ENCODE results near the gene KLHL26.
A peak's percentile ranks its signal among the peaks of the same experiment; 100 is the strongest.

The KLHL26 gene

DNA sequence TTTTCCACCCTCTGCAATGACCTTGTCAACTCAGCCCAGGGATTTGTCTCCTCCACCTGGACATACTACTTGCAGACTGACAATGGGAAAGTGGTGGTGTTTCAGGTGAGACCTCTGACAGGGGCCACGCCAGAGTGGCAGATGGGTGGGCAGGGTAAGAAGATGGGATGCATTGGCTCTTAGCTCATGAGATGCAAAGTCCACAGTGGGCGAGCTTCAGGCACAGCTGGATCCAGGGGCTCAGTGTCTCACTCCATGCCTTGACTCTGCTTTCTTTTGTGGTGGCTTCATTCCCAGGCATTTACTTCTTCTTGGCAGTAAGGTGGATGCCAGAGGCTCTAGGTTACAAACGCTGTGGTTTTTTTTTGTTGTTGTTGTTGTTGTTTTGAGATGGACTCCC is 20.8 kb upstream of the KLHL26 start:
- no peak for DNase-seq

DNA sequence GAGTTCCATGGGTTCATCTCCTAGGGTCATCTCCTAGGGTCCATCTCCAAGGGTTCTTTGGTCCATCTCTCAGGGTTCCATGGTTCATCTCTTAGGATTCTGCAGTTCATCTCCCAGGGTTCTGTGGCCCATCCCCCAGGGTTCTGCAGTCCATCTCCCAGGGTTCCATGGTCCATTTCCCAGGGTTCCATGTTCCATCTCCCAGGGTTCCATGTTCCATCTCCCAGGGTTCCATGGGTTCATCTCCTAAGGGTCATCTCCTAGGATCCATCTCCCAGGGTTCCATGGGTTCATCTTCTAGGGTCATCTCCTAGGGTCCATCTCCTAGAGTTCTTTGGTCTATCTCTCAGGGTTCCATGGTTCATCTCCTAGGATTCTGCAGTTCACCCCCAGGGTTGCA is 19.3 kb upstream of the KLHL26 start:
- DNase-seq, result no peak

DNA sequence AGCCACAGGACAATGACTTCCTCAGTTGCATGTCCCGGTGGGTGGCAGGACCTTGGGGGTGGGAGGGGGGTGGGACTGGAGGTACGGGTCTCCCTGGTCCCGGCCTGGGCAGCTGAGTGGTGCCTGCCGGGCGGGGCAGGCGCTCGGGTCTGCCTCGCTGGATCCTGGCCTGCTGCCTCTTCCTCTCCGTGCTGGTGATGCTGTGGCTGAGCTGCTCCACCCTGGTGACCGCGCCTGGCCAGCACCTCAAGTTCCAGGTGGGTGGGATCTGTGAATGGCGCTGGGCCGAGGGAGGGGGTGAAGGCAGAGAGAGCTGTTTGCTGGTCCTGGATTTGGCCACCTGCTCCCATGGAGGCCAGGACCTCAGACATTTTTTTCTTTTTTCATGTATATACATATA is 18.6 kb upstream of the KLHL26 start:
- no peak for DNase-seq

DNA sequence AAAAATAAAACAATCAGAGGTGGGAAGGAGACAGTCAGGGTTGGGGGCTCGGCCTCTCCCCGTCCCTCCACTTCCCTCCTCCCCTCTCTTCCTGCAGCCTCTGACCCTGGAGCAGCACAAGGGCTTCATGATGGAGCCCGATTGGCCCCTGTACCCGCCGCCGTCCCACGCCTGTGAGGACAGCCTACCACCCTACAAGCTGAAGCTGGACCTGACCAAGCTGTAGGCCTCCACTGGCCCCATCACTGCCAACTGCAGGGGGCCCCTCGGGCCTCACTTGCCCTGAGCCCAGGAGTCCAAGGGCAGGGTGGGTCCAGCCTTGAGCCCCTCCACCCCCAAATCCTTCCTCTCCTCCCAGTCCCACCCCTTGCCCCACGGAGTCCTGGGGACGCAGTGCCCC is 16.5 kb upstream of the KLHL26 start:
- no peak for DNase-seq

DNA sequence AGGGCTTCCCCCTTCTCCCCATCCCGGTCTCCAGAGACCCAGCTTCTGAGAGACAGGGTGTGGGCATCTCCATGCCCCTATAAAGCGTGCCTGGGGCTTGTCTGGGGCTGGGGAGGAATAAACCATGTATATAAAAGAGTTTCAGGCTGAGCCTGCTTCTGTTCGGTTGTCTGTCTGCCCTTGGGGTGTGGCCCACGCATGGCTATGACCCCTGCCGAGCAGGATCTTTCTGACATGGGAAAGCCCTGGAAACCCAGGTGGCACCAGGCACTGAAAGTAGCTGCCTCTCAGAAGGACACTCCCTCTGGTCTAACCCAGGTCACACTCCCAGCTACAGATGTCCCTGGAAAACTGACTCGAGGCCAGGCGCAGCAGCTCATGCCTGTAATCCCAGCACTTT is 15.9 kb upstream of the KLHL26 start:
- DNase-seq, result no peak

DNA sequence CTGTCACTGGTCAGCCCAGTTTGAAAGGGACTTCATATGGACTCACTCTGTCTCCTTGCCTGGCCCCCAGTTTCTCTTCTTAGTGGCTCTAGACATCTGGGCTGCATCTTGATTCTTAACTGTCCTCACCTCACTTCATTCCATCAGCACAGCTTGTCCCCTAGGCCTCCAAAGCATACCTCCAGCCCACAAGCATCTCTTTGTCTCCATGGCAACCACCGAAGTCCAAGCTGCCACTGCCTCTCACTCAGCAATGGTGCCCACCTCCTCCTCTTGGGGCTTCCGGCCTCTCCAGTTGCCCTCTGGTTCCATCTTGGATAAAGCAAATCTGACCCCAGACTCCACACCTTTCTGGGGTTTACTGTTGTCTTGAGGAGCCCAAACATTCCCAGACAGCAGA is 9.9 kb upstream of the KLHL26 start:
- peak in 1 of 2 experiments; percentile 77 for DNase-seq

DNA sequence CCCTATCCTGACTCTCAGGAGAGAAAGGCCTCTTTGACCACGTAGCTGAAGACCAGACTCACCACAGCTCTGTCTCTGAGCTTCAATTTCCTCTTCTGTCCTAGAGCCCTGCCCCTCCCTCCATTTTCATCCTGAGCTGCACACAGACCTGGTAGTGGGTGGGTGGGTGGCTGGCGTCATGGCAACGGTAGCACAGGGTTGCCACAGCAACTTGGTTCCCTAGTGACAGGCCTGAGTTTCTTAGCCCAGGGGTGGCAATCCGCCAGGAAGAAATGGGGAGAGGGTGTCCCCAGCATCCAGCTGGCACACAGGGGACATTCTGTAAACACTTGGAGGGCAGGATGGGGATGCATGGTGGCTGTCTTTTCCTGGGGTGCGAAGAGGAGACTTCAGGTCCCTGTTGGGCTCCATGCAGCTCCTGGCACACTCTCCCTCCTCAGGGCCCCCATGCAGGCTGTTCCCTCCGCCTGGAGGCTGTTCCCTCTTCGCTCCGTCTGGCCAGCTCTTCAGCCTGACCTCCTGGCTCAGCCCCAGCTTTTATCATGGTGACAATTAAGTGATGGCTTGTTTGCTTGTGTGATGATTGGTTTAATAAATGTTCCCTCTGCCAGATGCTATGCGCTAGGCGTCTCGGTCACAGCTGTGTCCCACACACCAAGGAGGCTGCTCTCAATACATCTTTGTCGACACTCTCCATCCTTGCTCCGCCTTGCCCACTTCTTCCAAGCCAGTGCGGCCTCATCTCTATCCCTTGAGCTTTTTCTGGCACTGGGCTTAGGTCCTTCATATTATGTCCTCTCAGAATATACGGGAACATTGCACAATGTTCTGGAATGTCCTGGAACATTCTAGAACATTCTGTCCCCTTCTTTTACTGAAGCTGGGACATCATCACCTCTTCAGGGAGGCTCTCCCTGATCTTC is 7.4 kb upstream of the KLHL26 start:
- peak in 1 of 2 experiments; percentile 48 for DNase-seq

DNA sequence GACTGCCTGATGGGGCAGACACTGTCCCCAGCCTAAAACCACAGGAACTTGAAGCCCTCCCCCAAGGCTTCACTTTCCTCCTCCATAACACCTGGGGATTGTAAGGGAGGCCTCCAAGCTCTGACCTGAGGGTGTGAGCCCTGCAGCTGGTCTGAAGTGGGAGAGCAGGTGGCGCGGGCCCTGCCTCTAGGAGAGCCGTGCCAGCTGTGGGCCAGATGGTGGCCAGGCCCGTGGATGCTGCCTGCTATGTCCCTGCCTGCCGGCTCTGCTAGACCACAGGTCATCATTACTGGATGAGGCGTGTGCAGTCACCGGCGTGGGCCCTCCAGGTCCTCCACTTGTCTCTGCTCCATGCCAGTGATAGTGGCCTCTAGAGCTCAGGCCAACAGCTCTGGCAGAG is 3.5 kb upstream of the KLHL26 start:
- peak; percentile 92 to 96 for DNase-seq

DNA sequence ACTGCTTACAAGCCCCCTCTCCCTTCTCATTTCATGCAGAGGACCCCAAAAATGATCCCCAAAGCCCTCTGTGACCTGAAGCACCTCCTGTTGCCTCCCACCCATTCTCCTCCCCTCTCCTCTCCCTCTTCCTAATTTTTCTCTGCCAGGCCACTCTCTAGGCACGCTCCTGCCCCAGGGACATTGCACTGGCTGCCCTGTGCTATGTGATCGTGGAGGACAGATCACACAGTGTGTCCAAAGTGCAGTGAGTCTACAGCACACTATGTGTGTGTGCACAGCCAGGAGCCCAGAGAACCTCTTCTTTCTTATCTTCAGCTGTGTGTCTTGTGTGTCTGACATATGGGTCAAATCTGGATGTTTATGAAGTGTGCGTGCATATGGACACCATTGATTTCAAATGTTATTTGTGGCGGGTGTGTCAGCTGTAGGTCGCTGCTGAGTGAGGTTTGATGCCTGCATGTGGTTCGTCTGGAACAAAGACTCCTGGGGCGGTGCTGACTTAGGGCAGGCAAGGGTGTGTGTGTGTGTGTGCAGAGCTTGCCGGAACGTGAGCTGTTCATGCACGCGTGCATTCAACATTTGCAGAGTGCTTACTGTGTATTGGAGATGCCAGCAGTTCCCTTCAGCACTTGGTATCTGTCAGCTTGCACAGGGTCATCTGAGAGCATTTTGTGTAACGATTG is 2.1 kb upstream of the KLHL26 start:
- peak in 1 of 2 experiments; percentile 59 for DNase-seq

DNA sequence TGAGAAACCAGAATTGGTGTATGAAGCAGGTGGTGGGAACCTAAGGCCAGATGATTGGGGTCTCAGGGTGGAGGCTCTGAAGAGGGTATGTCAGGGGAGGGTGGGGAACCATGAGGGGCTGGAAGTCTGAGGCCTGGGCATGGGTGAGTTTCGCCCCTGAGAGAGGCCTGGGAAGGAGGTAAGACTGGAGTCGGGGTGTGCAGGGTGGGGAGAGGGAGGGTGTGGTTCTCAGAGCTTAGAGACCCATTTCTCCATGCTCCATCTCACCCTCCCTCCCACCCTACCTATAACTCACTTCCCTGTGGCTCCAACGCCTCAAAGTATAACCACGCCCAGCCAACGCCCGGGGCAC is 1.0 kb upstream of the KLHL26 start:
- DNase-seq, result no peak

DNA sequence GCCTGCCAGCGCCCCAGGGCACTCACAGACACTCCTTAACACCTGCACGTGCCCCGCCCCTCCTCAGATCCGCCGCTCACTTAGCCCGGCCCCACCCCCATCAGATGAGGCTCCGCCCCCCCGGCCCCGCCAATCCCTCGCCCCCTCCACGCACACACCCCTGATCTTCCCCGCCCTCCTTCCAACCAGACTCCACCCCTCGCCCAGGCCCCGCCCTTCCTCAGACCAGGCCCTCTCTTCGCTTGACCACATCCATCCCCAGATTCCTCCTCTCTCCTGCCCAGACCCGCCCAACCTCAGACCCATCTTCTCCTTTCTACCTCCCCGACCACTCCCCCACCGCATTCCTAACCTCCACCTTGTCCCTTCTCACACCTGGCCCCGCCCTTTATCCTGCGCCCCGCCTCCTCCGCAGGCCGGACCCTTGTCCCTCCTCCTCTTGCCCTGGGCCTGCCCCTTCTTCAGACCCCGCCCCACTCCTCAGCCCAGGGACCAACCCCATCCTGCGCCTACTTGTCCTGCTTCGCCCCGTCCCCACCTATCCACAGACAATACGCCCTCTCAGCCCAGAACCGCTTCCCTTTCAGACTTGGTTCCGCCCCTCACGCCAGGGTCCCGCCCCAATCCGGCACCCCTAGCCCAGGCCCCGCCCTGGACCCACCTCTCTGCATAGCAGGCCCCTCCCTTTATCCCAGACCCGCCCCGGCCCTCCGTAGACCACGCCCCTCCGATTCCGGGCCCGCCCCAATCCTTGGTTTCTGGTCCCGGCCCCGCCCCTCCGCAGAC is 452 bp upstream of the KLHL26 start:
- DNase-seq, result peak; percentile 87 to 92

DNA sequence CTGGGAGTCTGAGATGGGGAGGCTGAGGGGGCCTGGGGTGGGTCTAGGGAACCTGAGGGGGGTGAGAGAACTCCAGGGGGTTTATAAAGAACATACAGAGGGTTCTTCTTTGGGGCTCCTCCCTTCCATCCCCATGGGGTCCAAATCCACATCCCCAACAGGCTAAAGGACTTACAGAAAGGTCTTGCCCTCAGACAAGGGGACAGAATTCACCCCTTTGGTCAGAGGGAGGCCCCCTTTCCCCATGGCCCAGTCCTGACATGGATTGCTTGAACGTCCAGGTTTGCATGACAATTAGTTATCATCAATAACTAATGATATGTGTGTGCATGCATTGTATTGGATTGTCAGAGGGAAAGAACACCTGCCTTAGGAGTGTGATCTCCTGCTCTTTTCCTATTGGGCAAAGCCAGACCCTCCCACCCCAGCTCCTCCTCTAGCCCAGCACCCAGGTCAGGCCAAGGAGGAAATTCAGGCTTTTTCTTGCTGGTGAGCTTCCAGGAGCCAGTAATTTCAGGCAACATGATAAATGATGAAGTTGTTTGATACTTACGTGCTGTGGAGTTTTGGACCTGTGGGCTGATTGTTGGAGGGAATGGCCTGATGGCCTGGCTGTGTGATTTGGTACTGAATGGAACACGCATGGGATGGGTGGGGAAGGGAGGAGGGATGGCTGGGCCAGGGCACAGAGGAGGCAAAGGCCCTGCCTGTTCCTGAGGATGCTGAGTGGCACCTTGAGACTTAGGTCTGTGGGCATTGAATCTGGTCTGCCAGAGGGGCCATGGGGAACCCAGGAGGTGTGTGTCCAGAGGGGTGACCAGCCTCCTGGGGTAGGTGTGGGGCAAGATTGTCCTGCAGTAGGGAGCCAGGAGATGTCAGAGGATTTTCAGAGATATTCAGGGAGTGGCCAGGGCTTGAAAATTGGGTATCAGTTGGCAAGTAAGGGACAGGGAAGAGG is 1.1 kb downstream of the KLHL26 start:
- DNase-seq, result no peak

DNA sequence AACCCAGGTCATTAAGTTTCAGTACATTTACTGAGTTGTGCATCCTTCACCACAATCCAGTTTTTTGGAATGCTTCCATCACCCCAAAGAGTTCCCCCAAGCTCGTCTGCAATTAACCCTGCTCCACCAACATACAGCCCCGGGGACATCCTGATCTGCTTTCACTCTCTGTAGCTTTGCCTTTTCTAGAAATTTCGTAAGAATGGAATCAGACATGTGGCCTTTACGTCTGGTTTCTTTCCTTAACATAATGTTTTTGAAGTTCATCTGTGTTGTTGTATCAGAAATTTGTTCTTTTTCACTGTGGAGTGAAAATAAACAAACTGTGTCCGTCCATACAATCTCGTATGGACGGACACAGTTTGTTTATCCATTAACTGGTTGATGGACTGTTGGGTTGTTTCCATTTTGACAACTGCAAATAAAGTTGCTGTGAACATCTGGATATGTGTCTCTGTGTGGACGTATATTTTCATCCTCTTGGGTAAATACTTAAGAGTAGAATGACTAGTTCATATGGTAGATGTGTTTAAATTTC is 2.9 kb downstream of the KLHL26 start:
- DNase-seq, result no peak

DNA sequence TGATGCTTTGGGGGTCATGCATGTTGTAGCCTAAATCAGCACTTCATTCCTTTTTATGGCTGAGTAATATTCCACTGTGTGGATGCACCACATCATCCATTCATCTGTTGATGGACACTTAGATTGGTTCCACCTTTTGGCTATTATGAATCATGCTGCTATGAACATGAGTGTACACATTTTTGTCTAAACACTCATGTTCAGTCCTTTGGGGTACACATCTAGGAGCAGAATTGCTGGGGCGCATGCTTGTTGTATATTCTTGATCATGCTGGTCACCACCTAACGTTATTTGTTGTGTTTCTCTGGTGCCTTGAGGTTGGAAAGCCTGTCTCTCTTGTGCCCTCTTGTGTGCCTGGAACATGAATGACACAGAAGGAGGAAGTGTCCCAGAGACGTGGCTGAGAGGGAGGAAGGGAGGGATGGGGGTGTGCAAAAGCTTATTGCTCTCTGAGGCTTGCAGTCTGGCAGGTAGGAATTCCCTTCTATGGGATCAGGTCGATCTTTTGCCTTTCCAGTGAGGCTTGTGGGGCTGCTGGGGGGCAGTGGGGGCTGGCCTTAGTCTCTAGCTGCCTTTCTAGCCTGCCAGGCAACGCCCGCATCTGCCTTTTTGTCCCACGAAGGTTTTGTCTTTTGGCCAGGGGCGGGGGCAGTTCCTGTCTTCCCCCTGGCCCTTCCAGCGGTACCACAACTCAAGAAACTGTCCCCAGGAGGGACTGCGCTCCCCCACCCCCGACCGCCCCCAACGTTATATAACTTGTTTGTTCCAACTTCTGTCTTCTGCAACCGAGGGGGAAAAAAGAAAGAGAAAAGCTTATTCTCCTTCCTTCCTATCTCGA is 7.6 kb downstream of the KLHL26 start:
- no peak for DNase-seq

DNA sequence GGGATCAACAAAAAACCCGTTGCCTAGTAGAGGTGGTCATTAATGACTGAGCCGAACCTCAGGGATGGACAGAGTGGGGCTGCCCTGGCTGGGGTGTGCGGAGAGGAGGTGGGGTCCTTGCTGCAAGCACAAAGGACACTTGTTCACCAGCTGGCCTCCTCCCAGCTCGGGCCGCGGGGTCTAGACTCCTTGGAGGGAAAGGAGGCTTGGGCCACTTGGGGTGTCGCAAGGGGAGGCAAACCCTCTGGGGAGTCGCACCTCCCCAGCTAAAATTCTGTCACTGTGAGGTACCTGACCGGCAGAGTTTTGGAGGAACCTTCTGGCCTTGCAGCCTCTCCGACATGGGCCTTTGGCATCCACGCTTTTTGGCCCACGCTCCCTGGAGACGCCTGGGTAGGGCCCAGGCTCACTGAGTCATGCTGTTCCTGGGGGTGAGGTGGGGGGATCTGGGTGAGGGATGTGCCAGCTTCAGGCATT is 8.2 kb downstream of the KLHL26 start:
- no peak for DNase-seq

DNA sequence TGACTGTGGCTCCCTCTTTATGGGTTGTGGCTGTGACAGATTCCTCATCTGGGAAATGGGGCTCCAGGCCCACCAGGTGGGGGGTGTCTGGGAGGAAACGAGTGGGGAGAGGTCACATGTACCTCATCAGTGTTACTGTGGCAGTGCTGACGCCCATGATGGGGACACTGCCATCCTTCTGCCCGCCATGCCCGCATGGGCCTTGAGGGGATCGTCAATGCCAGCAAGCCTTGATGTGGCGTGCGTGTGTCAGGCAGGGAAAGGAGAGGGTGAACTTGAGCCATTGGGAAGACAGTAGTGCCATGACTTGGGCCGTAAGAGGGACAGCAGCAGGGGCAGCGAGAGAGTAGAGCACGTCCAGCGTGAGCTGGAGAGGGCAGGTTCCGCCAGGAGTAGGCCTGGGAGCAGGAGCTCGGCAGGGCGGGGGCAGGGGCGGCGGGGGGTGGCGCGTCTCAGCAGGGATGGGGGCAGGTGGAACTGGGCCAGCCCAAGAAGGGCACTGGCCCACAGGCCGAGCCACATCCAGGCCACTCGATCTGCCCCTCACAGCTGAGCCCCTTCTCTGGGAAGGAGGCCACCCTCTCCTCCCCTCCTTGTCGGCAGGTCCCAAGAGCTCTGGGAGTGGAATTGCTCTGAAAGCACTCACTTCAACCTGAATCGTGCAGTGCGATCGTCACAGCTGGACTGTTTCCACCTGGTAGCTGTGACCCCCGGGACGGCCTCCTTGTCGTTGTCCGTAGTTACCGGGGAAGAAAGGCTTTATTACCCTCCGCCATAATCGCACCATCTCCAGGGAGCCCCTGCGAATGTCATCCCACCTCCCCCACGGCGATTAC is 9.9 kb downstream of the KLHL26 start:
- no peak for DNase-seq

DNA sequence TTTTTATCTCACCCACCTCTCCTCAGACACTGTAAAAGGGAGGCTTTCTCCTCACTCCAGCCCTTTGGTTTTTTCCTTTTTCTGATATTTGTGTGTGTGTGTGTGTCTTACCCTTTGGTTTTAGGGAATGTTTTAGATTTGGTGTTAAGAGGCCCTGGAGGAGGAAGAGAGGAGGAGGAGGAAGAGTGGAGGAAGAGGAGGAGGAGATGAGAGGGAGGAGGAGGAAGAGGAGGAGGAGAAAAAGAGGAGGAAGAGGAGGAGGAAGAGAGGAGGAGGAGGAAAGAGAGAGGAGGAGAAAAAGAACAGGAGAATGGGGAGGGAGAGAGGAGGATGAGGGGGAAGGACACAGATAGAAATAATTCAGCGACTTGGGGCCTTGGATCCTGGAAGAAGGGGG is 10.5 kb downstream of the KLHL26 start:
- DNase-seq, result no peak

DNA sequence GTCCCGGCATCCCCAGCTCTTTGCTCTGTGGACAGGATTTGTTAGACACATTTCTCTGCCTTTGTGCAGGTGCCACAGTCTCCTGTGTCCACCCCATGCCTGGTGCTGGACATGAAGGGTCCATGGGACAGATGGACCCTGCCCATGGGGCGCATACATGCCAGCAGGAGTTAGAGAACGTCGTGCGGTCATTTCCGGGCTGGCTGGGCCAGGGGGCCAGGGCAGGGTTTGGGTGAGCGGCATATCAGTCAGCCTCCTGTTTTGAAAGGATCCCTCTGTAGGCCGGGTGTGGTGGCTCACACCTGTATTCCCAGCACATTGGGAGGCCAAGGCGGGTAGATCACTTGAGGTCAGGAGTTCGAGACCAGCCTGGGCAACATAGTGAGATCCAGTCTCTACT is 11.0 kb downstream of the KLHL26 start:
- no peak for DNase-seq

DNA sequence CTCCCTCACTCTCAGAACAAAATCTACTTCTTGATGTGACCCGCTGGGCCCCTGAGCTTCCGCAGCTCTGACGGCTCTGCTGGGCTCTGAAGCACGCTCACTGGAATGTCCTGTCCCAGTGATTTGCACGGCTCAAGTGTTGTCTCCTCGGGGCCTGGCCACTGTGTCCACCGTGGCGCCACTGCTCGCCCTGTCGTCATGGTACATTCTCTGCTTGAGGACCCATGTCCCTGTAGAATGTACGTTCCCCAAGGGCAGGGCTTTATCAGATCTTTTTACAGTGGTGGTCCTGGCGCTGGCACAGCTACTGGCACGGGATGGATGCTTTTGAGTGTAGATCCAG is 12.1 kb downstream of the KLHL26 start:
- DNase-seq, result no peak

DNA sequence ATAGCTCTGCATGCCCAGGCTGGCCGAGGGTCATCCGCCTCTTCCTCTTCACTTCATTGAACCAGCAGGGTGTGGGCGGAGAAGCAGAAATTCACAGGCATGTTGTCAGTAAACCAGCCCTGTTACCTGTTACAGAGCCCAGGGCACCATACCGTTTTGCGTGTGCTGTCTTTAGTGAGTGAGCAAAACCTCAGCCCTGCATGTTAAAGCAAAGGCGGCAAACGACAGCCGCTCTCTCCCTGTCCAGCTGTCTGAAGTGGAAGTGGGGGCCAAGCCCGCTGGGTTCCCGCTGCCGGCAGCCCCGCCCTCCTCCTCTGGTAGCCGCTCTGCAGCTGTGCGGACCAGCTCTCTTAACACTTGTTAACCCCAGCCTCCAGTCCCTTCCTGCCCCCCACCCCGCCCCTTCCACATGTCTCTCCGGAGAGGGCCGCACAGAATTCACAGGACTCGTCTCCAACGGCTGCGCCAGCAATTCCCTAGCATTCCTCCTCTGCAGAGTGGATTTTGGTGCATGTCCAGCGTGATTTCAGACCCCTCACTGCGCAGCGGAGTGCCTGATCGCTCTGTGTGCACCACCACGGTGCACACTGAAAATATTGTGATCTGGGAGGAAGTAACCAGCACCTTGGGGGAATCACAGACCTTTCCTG is 12.7 kb downstream of the KLHL26 start:
- DNase-seq, result peak; percentile 59 to 88

All from NCI-H524 (cell line).